ENCODE results near the gene E2F7.

The E2F7 gene

GRCh38 chr12:77010691-77011548 lies 54.4 kb downstream of the E2F7 start:
- Histone ChIP-seq H3K4me3 (ENCODE audit: low read depth in 1 of 2, low read length in 2 of 2) (peak overlapping the region in 1 of 2 donors; percentile 12), H3K9ac (ENCODE audit: low read length) (no peak overlapping the region), H3K9me3 (ENCODE audit: low read length) (no peaks in the 10 kb centered on the region), H3K36me3 (ENCODE audit: insufficient read depth, low read length) (no peaks in the 10 kb centered on the region), H3K4me1 (ENCODE audit: insufficient read depth, low read length) (peaks cover 5% of the 10 kb centered on the region), H3K27me3 (ENCODE audit: control insufficient read depth in 1 of 2, insufficient read depth in 2 of 2, low read length in 2 of 2) (no peaks in the 10 kb centered on the region), H3K27ac (ENCODE audit: low read depth, low read length) (no peak overlapping the region)

- Histone ChIP-seq H3K27ac (ENCODE audit: low read depth, low read length) (no peak overlapping the region), H3K36me3 (ENCODE audit: insufficient read depth, low read length) (no peaks in the 10 kb centered on the region), H3K9ac (ENCODE audit: low read length) (no peak overlapping the region), H3K4me1 (ENCODE audit: insufficient read depth, low read length) (peaks cover 5% of the 10 kb centered on the region), H3K27me3 (ENCODE audit: control insufficient read depth in 1 of 2, insufficient read depth in 2 of 2, low read length in 2 of 2) (no peaks in the 10 kb centered on the region), H3K4me3 (ENCODE audit: low read depth in 1 of 2, low read length in 2 of 2) (no peak overlapping the region), H3K9me3 (ENCODE audit: low read length) (no peaks in the 10 kb centered on the region)
Observed at GRCh38 chr12:77007476-77007875, 57.9 kb downstream of the E2F7 start.

- Histone ChIP-seq H3K36me3 (ENCODE audit: insufficient read depth, low read length) (no peaks in the 10 kb centered on the region), H3K27ac (ENCODE audit: low read depth, low read length) (no peak overlapping the region), H3K9me3 (ENCODE audit: low read length) (no peaks in the 10 kb centered on the region), H3K4me3 (ENCODE audit: low read depth in 1 of 2, low read length in 2 of 2) (no peak overlapping the region), H3K9ac (ENCODE audit: low read length) (no peak overlapping the region), H3K27me3 (ENCODE audit: control insufficient read depth in 1 of 2, insufficient read depth in 2 of 2, low read length in 2 of 2) (no peaks in the 10 kb centered on the region), H3K4me1 (ENCODE audit: insufficient read depth, low read length) (peaks cover 3% of the 10 kb centered on the region)
Observed at GRCh38 chr12:77005611-77006098, 59.7 kb downstream of the E2F7 start.

GRCh38 chr12:77003914-77004313 lies 61.5 kb downstream of the E2F7 start:
- Histone ChIP-seq H3K9me3 (ENCODE audit: low read length) (no peaks in the 10 kb centered on the region), H3K4me1 (ENCODE audit: insufficient read depth, low read length) (no peaks in the 10 kb centered on the region), H3K27ac (ENCODE audit: low read depth, low read length) (no peak overlapping the region), H3K4me3 (ENCODE audit: low read depth in 1 of 2, low read length in 2 of 2) (no peak overlapping the region), H3K36me3 (ENCODE audit: insufficient read depth, low read length) (no peaks in the 10 kb centered on the region), H3K9ac (ENCODE audit: low read length) (no peak overlapping the region), H3K27me3 (ENCODE audit: control insufficient read depth in 1 of 2, insufficient read depth in 2 of 2, low read length in 2 of 2) (no peaks in the 10 kb centered on the region)

- no peaks in the 10 kb centered on the region for H3K4me1 ChIP-seq (ENCODE audit: insufficient read depth, low read length)
- H3K9me3 ChIP-seq (ENCODE audit: low read length), result no peaks in the 10 kb centered on the region
- no peak overlapping the region for H3K4me3 ChIP-seq (ENCODE audit: low read depth in 1 of 2, low read length in 2 of 2)
- no peaks in the 10 kb centered on the region for H3K36me3 ChIP-seq (ENCODE audit: insufficient read depth, low read length)
- no peak overlapping the region for H3K27ac ChIP-seq (ENCODE audit: low read depth, low read length)
- no peaks in the 10 kb centered on the region for H3K27me3 ChIP-seq (ENCODE audit: control insufficient read depth in 1 of 2, insufficient read depth in 2 of 2, low read length in 2 of 2)
- H3K9ac ChIP-seq (ENCODE audit: low read length), result no peak overlapping the region
Observed at GRCh38 chr12:77003246-77003645, 62.1 kb downstream of the E2F7 start.

GRCh38 chr12:77002382-77002781 lies 63.0 kb downstream of the E2F7 start:
- Histone ChIP-seq H3K27ac (ENCODE audit: low read depth, low read length) (no peak overlapping the region), H3K9ac (ENCODE audit: low read length) (no peak overlapping the region), H3K27me3 (ENCODE audit: control insufficient read depth in 1 of 2, insufficient read depth in 2 of 2, low read length in 2 of 2) (no peaks in the 10 kb centered on the region), H3K36me3 (ENCODE audit: insufficient read depth, low read length) (no peaks in the 10 kb centered on the region), H3K4me1 (ENCODE audit: insufficient read depth, low read length) (no peaks in the 10 kb centered on the region), H3K9me3 (ENCODE audit: low read length) (no peaks in the 10 kb centered on the region), H3K4me3 (ENCODE audit: low read depth in 1 of 2, low read length in 2 of 2) (no peak overlapping the region)

- Histone ChIP-seq H3K9me3 (ENCODE audit: low read length) (no peaks in the 10 kb centered on the region), H3K4me3 (ENCODE audit: low read depth in 1 of 2, low read length in 2 of 2) (no peak overlapping the region), H3K27me3 (ENCODE audit: control insufficient read depth in 1 of 2, insufficient read depth in 2 of 2, low read length in 2 of 2) (no peaks in the 10 kb centered on the region), H3K9ac (ENCODE audit: low read length) (no peak overlapping the region), H3K4me1 (ENCODE audit: insufficient read depth, low read length) (no peaks in the 10 kb centered on the region), H3K27ac (ENCODE audit: low read depth, low read length) (no peak overlapping the region), H3K36me3 (ENCODE audit: insufficient read depth, low read length) (no peaks in the 10 kb centered on the region)
Observed at GRCh38 chr12:77001276-77001675, 64.1 kb downstream of the E2F7 start.

- no peak overlapping the region for H3K4me3 ChIP-seq (ENCODE audit: low read depth in 1 of 2, low read length in 2 of 2)
- H3K27me3 ChIP-seq (ENCODE audit: control insufficient read depth in 1 of 2, insufficient read depth in 2 of 2, low read length in 2 of 2), result no peaks in the 10 kb centered on the region
- H3K9me3 ChIP-seq (ENCODE audit: low read length), result no peaks in the 10 kb centered on the region
- no peaks in the 10 kb centered on the region for H3K36me3 ChIP-seq (ENCODE audit: insufficient read depth, low read length)
- no peak overlapping the region for H3K9ac ChIP-seq (ENCODE audit: low read length)
- H3K4me1 ChIP-seq (ENCODE audit: insufficient read depth, low read length), result no peaks in the 10 kb centered on the region
- no peak overlapping the region for H3K27ac ChIP-seq (ENCODE audit: low read depth, low read length)
Observed at GRCh38 chr12:76998908-76999556, 66.3 kb downstream of the E2F7 start.

GRCh38 chr12:76998386-76998785 lies 67.0 kb downstream of the E2F7 start:
- Histone ChIP-seq H3K36me3 (ENCODE audit: insufficient read depth, low read length) (no peaks in the 10 kb centered on the region), H3K9me3 (ENCODE audit: low read length) (no peaks in the 10 kb centered on the region), H3K4me3 (ENCODE audit: low read depth in 1 of 2, low read length in 2 of 2) (no peak overlapping the region), H3K27me3 (ENCODE audit: control insufficient read depth in 1 of 2, insufficient read depth in 2 of 2, low read length in 2 of 2) (no peaks in the 10 kb centered on the region), H3K27ac (ENCODE audit: low read depth, low read length) (no peak overlapping the region), H3K4me1 (ENCODE audit: insufficient read depth, low read length) (no peaks in the 10 kb centered on the region), H3K9ac (ENCODE audit: low read length) (no peak overlapping the region)

- Histone ChIP-seq H3K27ac (ENCODE audit: low read depth, low read length) (no peak overlapping the region), H3K9me3 (ENCODE audit: low read length) (no peaks in the 10 kb centered on the region), H3K27me3 (ENCODE audit: control insufficient read depth in 1 of 2, insufficient read depth in 2 of 2, low read length in 2 of 2) (no peaks in the 10 kb centered on the region), H3K4me3 (ENCODE audit: low read depth in 1 of 2, low read length in 2 of 2) (no peak overlapping the region), H3K9ac (ENCODE audit: low read length) (no peak overlapping the region), H3K4me1 (ENCODE audit: insufficient read depth, low read length) (no peaks in the 10 kb centered on the region), H3K36me3 (ENCODE audit: insufficient read depth, low read length) (no peaks in the 10 kb centered on the region)
Observed at GRCh38 chr12:76997011-76997780, 68.2 kb downstream of the E2F7 start.

- Histone ChIP-seq H3K27me3 (ENCODE audit: control insufficient read depth in 1 of 2, insufficient read depth in 2 of 2, low read length in 2 of 2) (no peaks in the 10 kb centered on the region), H3K27ac (ENCODE audit: low read depth, low read length) (no peak overlapping the region), H3K4me1 (ENCODE audit: insufficient read depth, low read length) (no peaks in the 10 kb centered on the region), H3K4me3 (ENCODE audit: low read depth in 1 of 2, low read length in 2 of 2) (no peak overlapping the region), H3K36me3 (ENCODE audit: insufficient read depth, low read length) (no peaks in the 10 kb centered on the region), H3K9ac (ENCODE audit: low read length) (no peak overlapping the region), H3K9me3 (ENCODE audit: low read length) (no peaks in the 10 kb centered on the region)
Observed at GRCh38 chr12:76990716-76991115, 74.7 kb downstream of the E2F7 start.
